HEK293 (cell line): ENCODE results near the gene SMAD1.
A peak's percentile ranks its signal among the peaks of the same experiment; 100 is the strongest.

ENCODE experiments used
- AEBP2 ChIP-seq: fragments of 450-650 bp; formaldehyde crosslinking; IDR thresholded peaks from 2 replicates; pipeline ENCODE4 v1.5.1; 2016; ENCODE audit warnings: missing biosample characterization, missing genetic modification characterization, borderline replicate concordance
- BCL11A ChIP-seq: fragments of 450-650 bp; formaldehyde crosslinking; IDR thresholded peaks from 2 replicates; pipeline ENCODE4 v1.5.1; 2016; ENCODE audit warnings: low read depth, missing biosample characterization, missing genetic modification characterization
- CTCF ChIP-seq: fragments of 450-650 bp; formaldehyde crosslinking; IDR thresholded peaks from 2 replicates; pipeline ENCODE4 v1.5.1; 2016; ENCODE audit warnings: missing biosample characterization, missing genetic modification characterization
- FEZF1 ChIP-seq: fragments of 450-650 bp; formaldehyde crosslinking; IDR thresholded peaks from 2 replicates; pipeline ENCODE4 v1.5.1; 2016; ENCODE audit warnings: missing biosample characterization, missing genetic modification characterization
- GLI4 ChIP-seq: fragments of 450-650 bp; formaldehyde crosslinking; IDR thresholded peaks from 2 replicates; pipeline ENCODE4 v1.5.1; 2016; ENCODE audit warnings: missing biosample characterization, missing genetic modification characterization
- HOXC10 ChIP-seq: sonication (generic); formaldehyde crosslinking; IDR thresholded peaks from 2 replicates; pipeline ENCODE4 v1.8.1; 2023; ENCODE audit warnings: mild to moderate bottlenecking, missing genetic modification reagents
- KLF1 ChIP-seq: fragments of 450-650 bp; formaldehyde crosslinking; IDR thresholded peaks from 2 replicates; pipeline ENCODE4 v1.5.1; 2016; ENCODE audit warnings: missing biosample characterization, missing genetic modification characterization
- KLF7 ChIP-seq: fragments of 450-650 bp; formaldehyde crosslinking; IDR thresholded peaks from 2 replicates; pipeline ENCODE4 v1.5.1; 2016; ENCODE audit warnings: missing biosample characterization, missing genetic modification characterization, borderline replicate concordance
- PRDM4 ChIP-seq: fragments of 450-650 bp; formaldehyde crosslinking; IDR thresholded peaks from 2 replicates; pipeline ENCODE4 v1.5.1; 2017; ENCODE audit warnings: missing biosample characterization, missing genetic modification characterization
- REST ChIP-seq: fragments of 450-650 bp; formaldehyde crosslinking; IDR thresholded peaks from 2 replicates; pipeline ENCODE4 v1.5.1; 2016; ENCODE audit warnings: missing biosample characterization, missing genetic modification characterization
- SP7 ChIP-seq: fragments of 450-650 bp; formaldehyde crosslinking; IDR thresholded peaks from 2 replicates; pipeline ENCODE4 v1.5.1; 2016; ENCODE audit warnings: missing biosample characterization, missing genetic modification characterization
- YY1 ChIP-seq: fragments of 450-650 bp; formaldehyde crosslinking; IDR thresholded peaks from 2 replicates; pipeline ENCODE4 v1.5.1; 2018; ENCODE audit warnings: missing biosample characterization, missing genetic modification characterization
- ZFHX2 ChIP-seq: fragments of 450-650 bp; formaldehyde crosslinking; conservative IDR thresholded peaks from 2 replicates; pipeline ENCODE4 v1.5.1; 2016; ENCODE audit warnings: missing biosample characterization, missing genetic modification characterization
- ZIC2 ChIP-seq: fragments of 450-650 bp; formaldehyde crosslinking; IDR thresholded peaks from 2 replicates; pipeline ENCODE4 v1.5.1; 2016; ENCODE audit warnings: missing biosample characterization, missing genetic modification characterization
- ZNF140 ChIP-seq: fragments of 450-650 bp; formaldehyde crosslinking; IDR thresholded peaks from 2 replicates; pipeline ENCODE4 v1.5.1; 2016; ENCODE audit warnings: missing biosample characterization, missing genetic modification characterization
- ZNF146 ChIP-seq: fragments of 450-650 bp; formaldehyde crosslinking; IDR thresholded peaks from 2 replicates; pipeline ENCODE4 v1.5.1; 2016; ENCODE audit warnings: missing biosample characterization, missing genetic modification characterization
- ZNF221 ChIP-seq: fragments of 450-650 bp; formaldehyde crosslinking; IDR thresholded peaks from 2 replicates; pipeline ENCODE4 v1.5.1; 2017; ENCODE audit warnings: missing biosample characterization, missing genetic modification characterization, borderline replicate concordance
- ZNF26 ChIP-seq: fragments of 450-650 bp; formaldehyde crosslinking; IDR thresholded peaks from 2 replicates; pipeline ENCODE4 v1.5.1; 2016; ENCODE audit warnings: missing biosample characterization, missing genetic modification characterization
- ZNF274 ChIP-seq, 2 experiments: fragments of 200-500 bp in 1 of 2; fragments of 450-650 bp in 1 of 2; sonication (Bioruptor generic) in 1 of 2; formaldehyde crosslinking in 1 of 2; IDR thresholded peaks; 2 replicates each; pipeline versions ENCODE4 v1.5.1 to v1.6.1; 2014 to 2016; ENCODE audit warnings: borderline replicate concordance in 1 of 2, inconsistent platforms in 1 of 2, low read length in 1 of 2, missing biosample characterization in 1 of 2, missing genetic modification characterization in 1 of 2
- ZNF335 ChIP-seq: fragments of 450-650 bp; formaldehyde crosslinking; conservative IDR thresholded peaks from 2 replicates; pipeline ENCODE4 v1.5.1; 2016; ENCODE audit warnings: missing biosample characterization, missing genetic modification characterization
- ZNF394 ChIP-seq: fragments of 450-650 bp; formaldehyde crosslinking; IDR thresholded peaks from 2 replicates; pipeline ENCODE4 v1.5.1; 2016; ENCODE audit warnings: missing biosample characterization, missing genetic modification characterization, mild to moderate bottlenecking, moderate library complexity, borderline replicate concordance
- ZNF521 ChIP-seq: fragments of 450-650 bp; formaldehyde crosslinking; IDR thresholded peaks from 2 replicates; pipeline ENCODE4 v1.5.1; 2017; ENCODE audit warnings: missing biosample characterization, mild to moderate bottlenecking, missing genetic modification characterization
- ZNF621 ChIP-seq: fragments of 450-650 bp; formaldehyde crosslinking; IDR thresholded peaks from 2 replicates; pipeline ENCODE4 v1.5.1; 2017; ENCODE audit warnings: missing biosample characterization, missing genetic modification characterization
- ZNF624 ChIP-seq: fragments of 450-650 bp; formaldehyde crosslinking; IDR thresholded peaks from 2 replicates; pipeline ENCODE4 v1.5.1; 2017; ENCODE audit warnings: missing biosample characterization, missing genetic modification characterization
- ZNF639 ChIP-seq: fragments of 450-650 bp; formaldehyde crosslinking; IDR thresholded peaks from 2 replicates; pipeline ENCODE4 v1.5.1; 2016; ENCODE audit warnings: missing biosample characterization, missing genetic modification characterization
- ZNF654 ChIP-seq: fragments of 450-650 bp; formaldehyde crosslinking; IDR thresholded peaks from 2 replicates; pipeline ENCODE4 v1.5.1; 2016; ENCODE audit warnings: low read depth, missing biosample characterization, missing genetic modification characterization
- ZNF785 ChIP-seq: fragments of 450-650 bp; formaldehyde crosslinking; IDR thresholded peaks from 2 replicates; pipeline ENCODE4 v1.5.1; 2016; ENCODE audit warnings: missing biosample characterization, missing genetic modification characterization
- ZSCAN23 ChIP-seq: fragments of 450-650 bp; formaldehyde crosslinking; IDR thresholded peaks from 2 replicates; pipeline ENCODE4 v1.5.1; 2016; ENCODE audit warnings: missing biosample characterization, missing genetic modification characterization

SMAD1 gene

GRCh38 chr4:145484225-145484846, 2.7 kb downstream of the SMAD1 start (continued):
- TF ChIP-seq GLI4 (tag by site-specific recombination): no peak
- no peak for TF ChIP-seq KLF1
- TF ChIP-seq ZNF394 (tag by site-specific recombination): peak; percentile 55; the same call in 1 of the 2 replicates
- no peak for TF ChIP-seq KLF7 (tag by site-specific recombination)
- TF ChIP-seq CTCF (tag by site-specific recombination): no peak
- TF ChIP-seq ZIC2 (tag by site-specific recombination): no peak
- TF ChIP-seq REST (tag by site-specific recombination): no peak
- no peak for TF ChIP-seq ZNF621 (tag by site-specific recombination)
- no peak for TF ChIP-seq ZNF521 (tag by site-specific recombination)
- peak; percentile 94 for TF ChIP-seq SP7 (tag by site-specific recombination)
- no peak for TF ChIP-seq ZNF221 (tag by site-specific recombination)
- 0 out of 2 replicates have a peak, but pooled peaks have one; percentile 57 for TF ChIP-seq ZSCAN23 (tag by site-specific recombination)
- peak; percentile 66 for TF ChIP-seq ZNF639
- peak; percentile 16; the same call in 1 of the 2 replicates for TF ChIP-seq ZNF654
- no peak for TF ChIP-seq ZNF26 (tag by site-specific recombination)
- TF ChIP-seq ZNF335 (tag by site-specific recombination): no peak
- TF ChIP-seq PRDM4 (tag by site-specific recombination): peak; percentile 72; the same call in 1 of the 2 replicates
- no peak for TF ChIP-seq ZNF274 (IDR thresholded peaks at IDR 0.05; ENCODE audit: low read length)
- TF ChIP-seq ZNF274 (tag by site-specific recombination; IDR thresholded peaks at IDR 0.05; ENCODE audit: borderline replicate concordance): no peak
- no peak for TF ChIP-seq YY1 (tag by site-specific recombination)
- TF ChIP-seq ZNF140 (tag by site-specific recombination): no peak
- peak; percentile 94 for TF ChIP-seq FEZF1 (tag by site-specific recombination)
- no peak for TF ChIP-seq AEBP2 (tag by site-specific recombination)
- no peak for TF ChIP-seq BCL11A
- no peak for TF ChIP-seq ZNF785 (tag by site-specific recombination)
- TF ChIP-seq ZNF146: no peak
- TF ChIP-seq ZNF624: no peak
- no peak for TF ChIP-seq HOXC10 (CRISPR knock-in tag)
- no peak for TF ChIP-seq ZFHX2 (tag by site-specific recombination)
